Mesendoderm (in vitro differentiated cells): ENCODE measurements around the gene WDR45B.

Experiments used
- DNase-seq: peaks from one replicate; pipeline ENCODE4 v3.0.0; 2013
- H2AK5ac ChIP-seq: 2 replicates; pipeline ENCODE4 v1.6.1; 2013; ENCODE audit warnings: low read length, inconsistent platforms
- H2BK120ac ChIP-seq: 2 replicates; pipeline ENCODE4 v1.6.1; 2013; ENCODE audit warnings: low read depth, mild to moderate bottlenecking, low read length, moderate library complexity, mixed read lengths
- H2BK15ac ChIP-seq: replicated peaks from 2 replicates; pipeline ENCODE4 v1.6.1; 2013; ENCODE audit warnings: low read depth, mild to moderate bottlenecking, moderate library complexity
- H2BK5ac ChIP-seq: 2 replicates; pipeline ENCODE4 v1.6.1; 2013; ENCODE audit warnings: low read length, inconsistent platforms
- H3K18ac ChIP-seq: 2 replicates; pipeline ENCODE4 v1.6.1; 2013; ENCODE audit warnings: mild to moderate bottlenecking, low read length, mixed read lengths
- H3K23ac ChIP-seq: one replicate; pipeline ENCODE4 v1.6.1; 2013; ENCODE audit warnings: low read length
- H3K27ac ChIP-seq: 2 replicates; pipeline ENCODE4 v1.5.1; 2013; ENCODE audit warnings: low read depth, mild to moderate bottlenecking, inconsistent platforms, low read length, moderate library complexity
- H3K27me3 ChIP-seq: 2 replicates; pipeline ENCODE4 v1.6.1; 2013; ENCODE audit warnings: low read length, control low read depth, mild to moderate bottlenecking, inconsistent platforms; ENCODE audit not compliant: insufficient read depth, poor library complexity
- H3K36me3 ChIP-seq: 2 replicates; pipeline ENCODE4 v1.6.1; 2013; ENCODE audit warnings: low read length, inconsistent platforms; ENCODE audit not compliant: control insufficient read depth, insufficient read depth
- H3K4ac ChIP-seq: one replicate; pipeline ENCODE4 v1.6.1; 2013; ENCODE audit warnings: low read depth, mild to moderate bottlenecking, low read length, moderate library complexity
- H3K4me1 ChIP-seq: 2 replicates; pipeline ENCODE4 v1.6.1; 2013; ENCODE audit warnings: low read depth, low read length, inconsistent platforms; ENCODE audit not compliant: control insufficient read depth
- H3K4me2 ChIP-seq: 2 replicates; pipeline ENCODE4 v1.6.1; 2013; ENCODE audit warnings: low read length
- H3K4me3 ChIP-seq: 2 replicates; pipeline ENCODE4 v1.5.1; 2013; ENCODE audit warnings: mild to moderate bottlenecking, low read length
- H3K56ac ChIP-seq: one replicate; pipeline ENCODE4 v1.6.1; 2013; ENCODE audit warnings: low read length
- H3K79me1 ChIP-seq: 2 replicates; pipeline ENCODE4 v1.6.1; 2013; ENCODE audit warnings: low read length, inconsistent platforms
- H3K79me2 ChIP-seq: 2 replicates; pipeline ENCODE4 v1.6.1; 2013; ENCODE audit warnings: mild to moderate bottlenecking, low read length; ENCODE audit not compliant: control insufficient read depth, insufficient read depth
- H3K9ac ChIP-seq: 2 replicates; pipeline ENCODE4 v1.6.1; 2013; ENCODE audit warnings: low read length, inconsistent platforms
- H4K5ac ChIP-seq: one replicate; pipeline ENCODE4 v1.6.1; 2013; ENCODE audit warnings: low read length
- H4K8ac ChIP-seq: one replicate; pipeline ENCODE4 v1.6.1; 2013; ENCODE audit warnings: low read depth, mild to moderate bottlenecking, control low read depth, low read length, moderate library complexity
- WGBS: extraction: QIAGEN DNeasy Blood & Tissue Kit; methylation state at CpG from one replicate; pipeline ENCODE4 v1.1.7; 2013; ENCODE audit warnings: low lambda C conversion rate, missing lambda C conversion rate; ENCODE audit not compliant: insufficient coverage; ENCODE audit errors: extremely low coverage; 5-methylcytosine and 5-hydroxymethylcytosine counted together

The WDR45B gene

DNA sequence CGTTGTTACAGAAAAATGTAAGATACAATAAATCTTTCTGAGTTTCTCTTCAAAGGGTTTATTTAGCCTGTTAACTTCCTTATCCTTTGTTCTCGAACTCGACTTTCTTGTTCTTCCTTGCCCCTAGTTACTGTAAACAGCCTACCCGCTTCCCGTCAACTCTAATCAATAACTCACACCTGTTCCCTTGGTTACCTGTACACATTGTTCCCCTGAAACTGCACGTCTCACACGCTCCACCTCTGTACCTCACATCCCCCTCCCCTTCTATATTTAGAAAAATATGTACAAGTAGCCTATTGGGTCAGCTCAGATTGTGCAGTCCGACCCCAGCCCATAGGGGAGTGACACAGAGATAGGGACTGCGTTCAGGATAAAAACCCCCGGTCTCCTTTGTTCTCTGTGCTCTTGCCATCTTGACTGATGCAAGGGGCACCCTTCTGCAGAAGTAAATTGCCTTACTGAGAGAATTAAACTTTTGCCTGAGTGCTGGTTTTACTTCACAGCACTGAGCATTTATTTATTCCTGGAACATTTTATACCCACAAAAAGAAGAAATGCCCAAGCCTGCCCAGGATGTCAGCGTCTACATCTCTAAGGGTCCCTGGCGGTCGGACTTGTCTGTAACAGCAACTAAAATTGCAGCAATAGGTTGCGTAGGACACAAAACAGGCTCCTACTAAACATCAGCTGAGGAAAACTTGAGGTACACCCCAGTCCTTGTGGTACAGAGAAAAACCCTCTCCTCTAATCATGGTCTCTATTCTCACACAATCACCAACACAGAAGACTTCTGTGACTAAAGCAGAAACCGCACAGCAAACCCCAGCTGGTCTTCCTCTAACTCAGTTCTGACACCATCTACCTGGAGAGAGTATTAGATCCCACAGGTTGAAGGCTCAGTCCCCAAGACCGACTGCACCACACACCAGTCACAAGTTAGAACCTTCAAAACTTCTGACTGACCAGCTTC lies 11.3 kb downstream of the WDR45B start:
- H3K79me2 ChIP-seq: peaks cover 42% of the 10 kb centered on the region
- H3K56ac ChIP-seq: no peak overlapping the region
- no peak overlapping the region for H3K4ac ChIP-seq
- H3K4me2 ChIP-seq: no peak overlapping the region
- H3K23ac ChIP-seq: no peak overlapping the region
- peaks cover 6% of the 10 kb centered on the region for H3K36me3 ChIP-seq
- no peak overlapping the region for H2BK5ac ChIP-seq
- H4K5ac ChIP-seq: no peak overlapping the region
- no peak overlapping the region for H2BK15ac ChIP-seq
- H3K27me3 ChIP-seq: no peaks in the 10 kb centered on the region
- no peak overlapping the region for H3K18ac ChIP-seq
- 100% methylated on average over 4 of the region's 16 CpGs for WGBS
- no peak overlapping the region for H3K4me3 ChIP-seq
- H3K27ac ChIP-seq: no peak overlapping the region
- peaks cover 29% of the 10 kb centered on the region for H3K79me1 ChIP-seq
- H2BK120ac ChIP-seq: no peak overlapping the region
- H3K9ac ChIP-seq: no peak overlapping the region
- no peak overlapping the region for H2AK5ac ChIP-seq
- no peaks in the 10 kb centered on the region for H3K4me1 ChIP-seq
- DNase-seq: no peak
- H4K8ac ChIP-seq: no peak overlapping the region

DNA sequence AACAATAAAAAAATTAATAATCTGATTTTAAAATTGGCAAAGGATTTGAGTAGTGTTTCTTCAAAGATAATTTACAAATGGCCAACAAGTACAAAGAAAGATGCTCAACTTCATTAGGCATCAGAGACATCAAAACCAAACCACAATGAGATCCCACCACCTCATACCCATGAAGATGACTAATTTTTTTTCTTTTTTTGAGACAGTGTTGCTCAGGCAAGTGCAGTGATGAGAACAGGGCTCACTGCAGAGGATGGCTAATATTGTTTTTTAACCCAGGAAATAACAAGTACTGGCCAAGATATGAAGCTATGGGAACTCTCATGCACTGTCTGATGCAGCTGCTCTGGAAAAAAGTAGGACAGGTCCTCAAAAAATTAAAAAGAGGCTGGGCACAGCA lies 14.9 kb downstream of the WDR45B start:
- Histone ChIP-seq H3K23ac (no peak overlapping the region), H3K79me2 (peaks cover 25% of the 10 kb centered on the region), H2AK5ac (no peak overlapping the region), H3K79me1 (peaks cover 23% of the 10 kb centered on the region), H3K18ac (no peak overlapping the region), H3K27ac (no peak overlapping the region), H3K56ac (no peak overlapping the region), H3K4me1 (no peaks in the 10 kb centered on the region), H3K36me3 (no peaks in the 10 kb centered on the region), H3K4me3 (no peak overlapping the region), H4K5ac (no peak overlapping the region), H3K4me2 (no peak overlapping the region), H3K9ac (no peak overlapping the region), H3K27me3 (no peaks in the 10 kb centered on the region), H4K8ac (no peak overlapping the region), H2BK5ac (no peak overlapping the region), H2BK15ac (no peak overlapping the region), H3K4ac (no peak overlapping the region), H2BK120ac (no peak overlapping the region)
- DNase-seq: no peak

DNA sequence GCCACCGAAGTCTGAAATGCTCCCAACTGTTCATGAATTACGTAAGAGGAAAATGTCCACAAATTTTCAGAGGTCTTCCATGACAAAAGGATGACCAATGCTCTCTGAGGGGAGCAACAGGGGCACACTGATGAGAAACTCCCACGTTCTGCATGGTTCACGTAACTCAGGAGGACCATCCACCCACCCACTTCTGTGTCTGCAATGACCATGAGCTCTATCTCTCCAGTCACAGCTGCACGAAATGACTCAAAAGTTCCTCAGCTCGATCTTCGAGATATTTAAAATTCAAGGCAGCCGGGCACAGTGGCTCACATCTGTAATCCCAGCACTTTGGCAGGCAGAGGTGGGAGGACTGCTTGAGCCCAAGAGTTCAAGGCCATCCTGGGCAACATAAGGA lies 15.8 kb downstream of the WDR45B start:
- H3K9ac ChIP-seq: no peak overlapping the region
- H4K8ac ChIP-seq: no peak overlapping the region
- H3K23ac ChIP-seq: no peak overlapping the region
- H3K4me1 ChIP-seq: no peaks in the 10 kb centered on the region
- H3K18ac ChIP-seq: no peak overlapping the region
- H3K36me3 ChIP-seq: peaks cover 2% of the 10 kb centered on the region
- no peak overlapping the region for H2AK5ac ChIP-seq
- H3K27me3 ChIP-seq: no peaks in the 10 kb centered on the region
- no peak for DNase-seq
- no peak overlapping the region for H3K4me2 ChIP-seq
- no peak overlapping the region for H2BK120ac ChIP-seq
- peaks cover 27% of the 10 kb centered on the region for H3K79me1 ChIP-seq
- no peak overlapping the region for H4K5ac ChIP-seq
- no peak overlapping the region for H3K4ac ChIP-seq
- no peak overlapping the region for H2BK15ac ChIP-seq
- no peak overlapping the region for H3K4me3 ChIP-seq
- peaks cover 23% of the 10 kb centered on the region for H3K79me2 ChIP-seq
- H3K56ac ChIP-seq: no peak overlapping the region
- no peak overlapping the region for H2BK5ac ChIP-seq
- no peak overlapping the region for H3K27ac ChIP-seq
- no CpG with 5 or more reads among the region's 8 CpGs for WGBS

DNA sequence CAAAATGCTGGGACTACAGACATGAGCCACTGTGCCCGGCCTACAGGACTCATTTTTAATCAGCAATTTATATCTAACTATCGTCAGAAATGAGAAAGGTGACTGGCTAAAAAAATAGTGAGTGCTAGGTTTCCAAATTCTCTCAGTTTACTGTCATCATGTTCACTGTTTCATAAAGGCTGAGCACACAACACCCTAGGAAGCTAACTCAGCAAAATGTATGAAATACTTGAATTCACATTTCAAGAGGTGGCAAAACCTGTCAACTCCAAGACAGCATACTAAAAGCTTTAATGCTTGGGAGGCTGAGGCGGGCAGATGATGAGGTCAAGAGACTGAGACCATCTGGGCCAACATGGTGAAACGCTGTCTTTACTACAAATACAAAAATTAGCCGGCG lies 16.7 kb downstream of the WDR45B start:
- Histone ChIP-seq H3K27ac (no peak overlapping the region), H2BK5ac (no peak overlapping the region), H3K79me2 (peaks cover 15% of the 10 kb centered on the region), H2AK5ac (no peak overlapping the region), H3K9ac (no peak overlapping the region), H3K36me3 (peaks cover 5% of the 10 kb centered on the region), H2BK15ac (no peak overlapping the region), H3K4ac (no peak overlapping the region), H3K56ac (no peak overlapping the region), H3K4me1 (no peaks in the 10 kb centered on the region), H4K5ac (no peak overlapping the region), H3K4me2 (no peak overlapping the region), H2BK120ac (no peak overlapping the region), H3K4me3 (no peak overlapping the region), H4K8ac (no peak overlapping the region), H3K27me3 (no peaks in the 10 kb centered on the region), H3K79me1 (peaks cover 25% of the 10 kb centered on the region), H3K23ac (no peak overlapping the region), H3K18ac (no peak overlapping the region)
- no peak for DNase-seq
- no CpG with 5 or more reads among the region's 6 CpGs for WGBS

DNA sequence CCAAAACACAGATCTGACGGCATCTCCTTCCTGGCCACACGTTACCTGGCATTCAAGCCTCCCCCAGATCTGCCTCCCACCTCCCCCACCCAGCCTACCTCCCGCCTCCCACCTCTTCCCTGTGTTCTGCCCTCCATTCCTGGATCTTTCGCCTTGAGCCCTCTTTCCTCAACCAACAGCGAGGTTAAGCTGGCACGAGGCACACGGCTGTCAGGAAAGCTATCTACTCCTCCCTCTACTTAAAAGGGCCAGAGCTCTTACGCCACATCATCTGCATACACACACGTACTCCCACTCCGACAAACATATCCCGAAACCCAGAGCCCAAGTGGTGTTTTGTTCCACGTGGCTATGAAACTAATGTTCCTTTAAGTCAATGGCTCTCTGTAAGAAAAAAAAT lies 18.0 kb downstream of the WDR45B start:
- WGBS: no CpG with 5 or more reads among the region's 12 CpGs
- H3K27me3 ChIP-seq: no peaks in the 10 kb centered on the region
- H3K4ac ChIP-seq: no peak overlapping the region
- H3K9ac ChIP-seq: no peak overlapping the region
- H3K36me3 ChIP-seq: peaks cover 6% of the 10 kb centered on the region
- no peak overlapping the region for H2BK15ac ChIP-seq
- H2BK5ac ChIP-seq: no peak overlapping the region
- H4K5ac ChIP-seq: no peak overlapping the region
- peaks cover 25% of the 10 kb centered on the region for H3K79me1 ChIP-seq
- no peak overlapping the region for H3K4me2 ChIP-seq
- peaks cover 14% of the 10 kb centered on the region for H3K79me2 ChIP-seq
- no peak overlapping the region for H2AK5ac ChIP-seq
- no peak overlapping the region for H3K18ac ChIP-seq
- H3K4me1 ChIP-seq: no peaks in the 10 kb centered on the region
- no peak overlapping the region for H2BK120ac ChIP-seq
- H3K27ac ChIP-seq: no peak overlapping the region
- H4K8ac ChIP-seq: no peak overlapping the region
- no peak for DNase-seq
- H3K4me3 ChIP-seq: no peak overlapping the region
- H3K23ac ChIP-seq: no peak overlapping the region
- no peak overlapping the region for H3K56ac ChIP-seq

DNA sequence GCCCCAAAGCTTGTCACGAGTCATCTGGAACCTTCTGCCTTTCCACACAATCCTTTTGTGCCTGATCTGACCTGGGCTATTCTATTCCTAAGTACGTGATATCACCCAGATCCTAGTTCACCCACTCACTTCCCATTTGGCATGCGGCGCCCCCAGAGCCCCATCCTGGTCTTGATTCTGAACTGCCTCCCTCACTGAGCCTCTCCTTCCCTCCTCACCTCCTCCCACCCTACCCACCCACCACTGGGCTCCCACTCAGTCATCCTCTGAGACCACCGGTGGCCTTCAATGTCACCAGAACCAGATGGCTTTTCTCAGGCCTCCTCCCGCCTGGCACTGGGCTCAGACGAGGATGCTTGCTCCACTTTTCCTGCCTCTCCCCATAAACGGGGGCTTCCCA lies 18.5 kb downstream of the WDR45B start:
- H3K79me2 ChIP-seq: peaks cover 13% of the 10 kb centered on the region
- peaks cover 24% of the 10 kb centered on the region for H3K79me1 ChIP-seq
- no CpG with 5 or more reads among the region's 8 CpGs for WGBS
- peaks cover 9% of the 10 kb centered on the region for H3K36me3 ChIP-seq
- DNase-seq: no peak
- no peak overlapping the region for H3K4me3 ChIP-seq
- H3K27ac ChIP-seq: no peak overlapping the region
- no peak overlapping the region for H3K18ac ChIP-seq
- H3K9ac ChIP-seq: no peak overlapping the region
- H2BK5ac ChIP-seq: no peak overlapping the region
- H3K56ac ChIP-seq: no peak overlapping the region
- no peak overlapping the region for H4K8ac ChIP-seq
- no peak overlapping the region for H2BK15ac ChIP-seq
- H2BK120ac ChIP-seq: no peak overlapping the region
- H3K4me2 ChIP-seq: no peak overlapping the region
- H3K4ac ChIP-seq: no peak overlapping the region
- no peaks in the 10 kb centered on the region for H3K27me3 ChIP-seq
- H2AK5ac ChIP-seq: no peak overlapping the region
- no peak overlapping the region for H3K23ac ChIP-seq
- H3K4me1 ChIP-seq: no peaks in the 10 kb centered on the region
- no peak overlapping the region for H4K5ac ChIP-seq
